HEK293T (cell line): ENCODE results near the gene IL7R.

ENCODE experiments used
- CTCF ChIA-PET: fragments of 350-600 bp; formaldehyde crosslinking; extraction: SDS; loops from one replicate; lab custom pipeline; 2021; ENCODE audit warnings: antibody characterized with exemption, inconsistent platforms; lab: Yijun Ruan, JAX
- POLR2A ChIA-PET: fragments of 350-600 bp; formaldehyde crosslinking; extraction: SDS; loops from one replicate; lab custom pipeline; 2020; ENCODE audit warnings: antibody characterized with exemption, inconsistent platforms; lab: Yijun Ruan, JAX
- DNase-seq: peaks from one replicate; pipeline ENCODE4 v3.0.0; 2012; ENCODE audit warnings: mixed read lengths; ENCODE audit errors: extremely low spot score
- ARNT ChIP-seq: fragments of 450-650 bp; IDR thresholded peaks from 2 replicates; pipeline ENCODE4 v1.6.1; 2017; ENCODE audit warnings: mild to moderate bottlenecking
- BHLHE40 ChIP-seq: fragments of 450-650 bp; IDR thresholded peaks from 2 replicates; pipeline ENCODE4 v1.6.1; 2016; ENCODE audit warnings: mild to moderate bottlenecking, moderate library complexity, borderline replicate concordance
- CTBP1 ChIP-seq: fragments of 450-650 bp; IDR thresholded peaks from 2 replicates; pipeline ENCODE4 v1.6.1; 2016; ENCODE audit warnings: borderline replicate concordance
- ELF4 ChIP-seq: fragments of 450-650 bp; IDR thresholded peaks from 2 replicates; pipeline ENCODE4 v1.6.1; 2017; ENCODE audit warnings: antibody characterized with exemption
- FOXA1 ChIP-seq: fragments of 450-650 bp; IDR thresholded peaks from 2 replicates; pipeline ENCODE4 v1.6.1; 2016; ENCODE audit warnings: mild to moderate bottlenecking
- FOXK2 ChIP-seq: fragments of 450-650 bp; IDR thresholded peaks from 2 replicates; pipeline ENCODE4 v1.6.1; 2016; ENCODE audit warnings: mild to moderate bottlenecking
- FOXM1 ChIP-seq: fragments of 450-650 bp; IDR thresholded peaks from 2 replicates; pipeline ENCODE4 v1.6.1; 2017; ENCODE audit warnings: mild to moderate bottlenecking, borderline replicate concordance
- HDGF ChIP-seq: fragments of 450-650 bp; IDR thresholded peaks from 2 replicates; pipeline ENCODE4 v1.6.1; 2017; ENCODE audit warnings: antibody characterized with exemption, borderline replicate concordance
- L3MBTL2 ChIP-seq: fragments of 450-650 bp; conservative IDR thresholded peaks from 2 replicates; pipeline ENCODE4 v1.6.1; 2016; ENCODE audit warnings: mild to moderate bottlenecking
- LEF1 ChIP-seq: fragments of 450-650 bp; IDR thresholded peaks from 2 replicates; pipeline ENCODE4 v1.6.1; 2017; ENCODE audit warnings: mild to moderate bottlenecking, borderline replicate concordance
- NFRKB ChIP-seq: fragments of 450-650 bp; IDR thresholded peaks from 2 replicates; pipeline ENCODE4 v1.6.1; 2016; ENCODE audit warnings: mild to moderate bottlenecking, moderate library complexity
- SP1 ChIP-seq: fragments of 450-650 bp; IDR thresholded peaks from 2 replicates; pipeline ENCODE4 v1.6.1; 2017
- SUZ12 ChIP-seq: fragments of 450-650 bp; IDR thresholded peaks from 2 replicates; pipeline ENCODE4 v1.6.1; 2016; ENCODE audit warnings: mild to moderate bottlenecking
- TARDBP ChIP-seq: fragments of 450-650 bp; IDR thresholded peaks from 2 replicates; pipeline ENCODE4 v1.6.1; 2016
- ZNF384 ChIP-seq: fragments of 450-650 bp; IDR thresholded peaks from 2 replicates; pipeline ENCODE4 v1.6.1; 2016
- TF ChIP-seq, protein P1 (sequence below): fragments of 450-650 bp; IDR thresholded peaks from 2 replicates; pipeline ENCODE4 v1.6.1; 2016

IL7R gene

GRCh38 chr5:35823347-35824098 is 33.2 kb upstream of the IL7R start:
- CTCF ChIA-PET = interaction anchor here (0.6 to 1.1 kb wide), 3 partner anchors 33 to 44 kb away, joined by 3 to 5 read pairs (median 3); no protein-coding TSS in a partner anchor
- POLR2A ChIA-PET = no interaction called here
- TF ChIP-seq BHLHE40 (no peak), FOXM1 (no peak), FOXK2 (no peak), LEF1 (no peak), TARDBP (no peak), ELF4 (no peak), FOXA1 (no peak), ARNT (no peak), CTBP1 (no peak), SUZ12 (no peak), L3MBTL2 (no peak), NFRKB (no peak), SP1 (no peak)
- TF ChIP-seq, protein P1, sequence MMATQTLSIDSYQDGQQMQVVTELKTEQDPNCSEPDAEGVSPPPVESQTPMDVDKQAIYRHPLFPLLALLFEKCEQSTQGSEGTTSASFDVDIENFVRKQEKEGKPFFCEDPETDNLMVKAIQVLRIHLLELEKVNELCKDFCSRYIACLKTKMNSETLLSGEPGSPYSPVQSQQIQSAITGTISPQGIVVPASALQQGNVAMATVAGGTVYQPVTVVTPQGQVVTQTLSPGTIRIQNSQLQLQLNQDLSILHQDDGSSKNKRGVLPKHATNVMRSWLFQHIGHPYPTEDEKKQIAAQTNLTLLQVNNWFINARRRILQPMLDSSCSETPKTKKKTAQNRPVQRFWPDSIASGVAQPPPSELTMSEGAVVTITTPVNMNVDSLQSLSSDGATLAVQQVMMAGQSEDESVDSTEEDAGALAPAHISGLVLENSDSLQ = no peak
- no peak for DNase-seq

DNA sequence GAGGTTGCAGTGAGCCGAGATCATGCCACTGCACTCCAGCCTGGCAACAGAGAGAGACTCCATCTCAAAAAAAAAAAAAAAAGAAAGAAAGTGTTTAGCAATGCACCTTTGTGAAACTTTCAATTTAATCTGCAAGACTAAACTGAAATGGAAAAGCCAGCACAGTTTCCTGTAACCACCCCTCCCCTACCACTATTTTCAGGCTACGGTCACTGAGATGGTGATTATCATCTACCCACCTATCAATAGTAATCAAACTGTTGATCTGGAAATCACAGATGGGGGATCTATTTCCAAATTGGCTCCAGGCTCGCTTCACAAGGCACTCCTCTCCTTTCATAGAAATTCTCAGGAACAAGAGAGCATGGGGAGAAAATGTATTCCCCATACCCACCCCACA is 30.6 kb upstream of the IL7R start:
- no peak for DNase-seq
- POLR2A ChIA-PET = no interaction called here
- CTCF ChIA-PET = no interaction called here
- TF ChIP-seq HDGF (no peak), ELF4 (no peak), CTBP1 (no peak), TARDBP (no peak), SUZ12 (no peak), ZNF384 (no peak), SP1 (no peak), FOXK2 (no peak), NFRKB (no peak), LEF1 (no peak), FOXA1 (no peak), L3MBTL2 (no peak), BHLHE40 (no peak), ARNT (no peak), FOXM1 (no peak)
- TF ChIP-seq, protein P1 = no peak

- ChIA-PET POLR2A (no interaction called here), CTCF (no interaction called here)
- DNase-seq = no peak
- no peak for TF ChIP-seq BHLHE40
- no peak for TF ChIP-seq HDGF
- TF ChIP-seq SUZ12 = no peak
- TF ChIP-seq, protein P1 = no peak
- no peak for TF ChIP-seq LEF1
- TF ChIP-seq TARDBP = no peak
- no peak for TF ChIP-seq FOXA1
- no peak for TF ChIP-seq ZNF384
- TF ChIP-seq CTBP1 = no peak
- TF ChIP-seq ARNT = no peak
- TF ChIP-seq FOXM1 = no peak
- no peak for TF ChIP-seq FOXK2
These were observed 30.1 kb upstream of the IL7R start for GRCh38 chr5:35826554-35826953.

DNA sequence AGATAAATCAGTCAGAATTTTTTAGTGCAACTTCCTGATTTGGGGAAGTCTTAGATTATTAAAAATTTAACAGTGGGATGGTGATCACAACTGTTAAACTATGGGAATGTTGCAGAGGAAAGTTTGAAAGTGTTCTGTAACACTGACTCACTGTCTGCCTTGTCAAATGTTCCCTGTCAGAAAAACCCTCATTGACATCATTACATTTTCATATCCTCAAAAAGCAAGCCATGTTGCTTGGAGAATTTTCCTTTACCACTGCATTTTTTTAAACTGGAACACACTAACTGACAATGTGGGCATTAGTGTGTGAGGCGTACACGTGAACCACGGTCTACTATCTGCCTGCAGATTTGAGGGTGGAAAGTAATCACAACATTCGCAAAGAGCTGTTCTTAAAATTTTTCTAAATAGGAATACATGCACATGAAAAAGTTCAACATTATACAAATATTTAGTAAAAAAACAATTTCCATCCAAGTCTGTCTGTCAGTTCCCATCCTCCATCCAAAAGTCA is 28.6 kb upstream of the IL7R start:
- POLR2A ChIA-PET = no interaction called here
- no peak for TF ChIP-seq FOXA1
- no peak for DNase-seq
- CTCF ChIA-PET = no interaction called here

- DNase-seq = no peak
- POLR2A ChIA-PET = no interaction called here
- CTCF ChIA-PET = no interaction called here
- TF ChIP-seq ZNF384 (no peak), SP1 (no peak), HDGF (no peak), FOXK2 (no peak), NFRKB (no peak), BHLHE40 (no peak), CTBP1 (no peak)
- TF ChIP-seq, protein P1 = no peak
These were observed 26.1 kb upstream of the IL7R start for GRCh38 chr5:35830587-35830986.

DNA sequence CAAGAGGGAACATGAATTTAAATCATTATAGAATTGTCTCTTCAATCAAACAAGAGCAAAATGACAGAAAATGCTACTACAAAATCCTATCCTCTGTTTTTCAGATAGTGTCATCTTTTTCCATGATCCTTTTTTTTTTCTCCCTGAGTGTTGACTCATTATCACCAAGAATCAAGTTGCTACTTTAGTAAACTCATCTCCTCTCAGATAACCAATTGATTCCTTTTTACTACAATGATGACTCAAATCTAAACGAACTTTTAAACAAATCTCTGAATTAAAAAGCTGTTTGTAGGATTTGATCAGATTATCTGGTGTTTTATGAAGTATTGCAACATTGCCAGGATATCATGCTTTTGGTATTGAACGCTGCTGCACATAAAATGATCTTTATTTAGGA is 23.9 kb upstream of the IL7R start:
- no peak for DNase-seq
- TF ChIP-seq SUZ12 (no peak), ZNF384 (no peak), NFRKB (no peak), CTBP1 (no peak), TARDBP (no peak), SP1 (no peak), FOXM1 (no peak)
- CTCF ChIA-PET = no interaction called here
- POLR2A ChIA-PET = no interaction called here
